Measurements from ENCODE around the gene PRR16.

Gene PRR16

DNA sequence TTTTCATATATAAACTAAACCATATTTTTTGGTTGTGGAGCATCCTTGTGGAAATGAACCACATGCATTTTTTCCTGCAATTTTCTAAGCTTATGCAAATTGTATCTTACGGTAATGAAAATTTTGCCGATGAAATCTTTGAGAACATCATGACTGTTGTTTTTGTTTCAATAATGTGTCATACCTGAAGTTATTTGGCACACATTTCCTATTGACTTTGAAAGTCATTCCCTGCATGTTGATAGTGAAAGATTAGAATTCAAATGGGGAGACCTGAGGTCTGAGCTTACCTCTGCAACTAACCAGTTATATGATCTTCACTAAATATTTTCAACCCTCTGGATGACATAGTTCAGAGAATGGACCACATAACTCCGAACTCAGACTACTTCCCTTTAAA, 88.5 kb downstream of the PRR16 start:
- Histone ChIP-seq H3K9me3 (ENCODE audit: insufficient read depth, low read length) (no peaks in the 10 kb centered on the region), H3K27me3 (ENCODE audit: low read length) (no peaks in the 10 kb centered on the region), H3K9ac (ENCODE audit: low read length) (no peak overlapping the region), H3K4me2 (ENCODE audit: low read depth, low read length, poor library complexity, severe bottlenecking) (no peak overlapping the region), H3K27ac (ENCODE audit: low read depth, low read length) (no peak overlapping the region), H3K4me3 (ENCODE audit: insufficient read depth, low read length, poor library complexity, severe bottlenecking) (no peak overlapping the region), H3K36me3 (ENCODE audit: low read length) (no peaks in the 10 kb centered on the region), H2AFZ (ENCODE audit: low read depth, low read length, severe bottlenecking) (no peak overlapping the region), H3F3A (ENCODE audit: insufficient read depth) (no peaks in the 10 kb centered on the region), H3K79me2 (ENCODE audit: insufficient read depth, low read length) (no peaks in the 10 kb centered on the region), H4K20me1 (ENCODE audit: low read depth, low read length) (no peaks in the 10 kb centered on the region), H3K9me2 (replicated peaks; ENCODE audit: insufficient read depth, low read length) (no peaks in the 10 kb centered on the region)
- TF ChIP-seq, protein P1, sequence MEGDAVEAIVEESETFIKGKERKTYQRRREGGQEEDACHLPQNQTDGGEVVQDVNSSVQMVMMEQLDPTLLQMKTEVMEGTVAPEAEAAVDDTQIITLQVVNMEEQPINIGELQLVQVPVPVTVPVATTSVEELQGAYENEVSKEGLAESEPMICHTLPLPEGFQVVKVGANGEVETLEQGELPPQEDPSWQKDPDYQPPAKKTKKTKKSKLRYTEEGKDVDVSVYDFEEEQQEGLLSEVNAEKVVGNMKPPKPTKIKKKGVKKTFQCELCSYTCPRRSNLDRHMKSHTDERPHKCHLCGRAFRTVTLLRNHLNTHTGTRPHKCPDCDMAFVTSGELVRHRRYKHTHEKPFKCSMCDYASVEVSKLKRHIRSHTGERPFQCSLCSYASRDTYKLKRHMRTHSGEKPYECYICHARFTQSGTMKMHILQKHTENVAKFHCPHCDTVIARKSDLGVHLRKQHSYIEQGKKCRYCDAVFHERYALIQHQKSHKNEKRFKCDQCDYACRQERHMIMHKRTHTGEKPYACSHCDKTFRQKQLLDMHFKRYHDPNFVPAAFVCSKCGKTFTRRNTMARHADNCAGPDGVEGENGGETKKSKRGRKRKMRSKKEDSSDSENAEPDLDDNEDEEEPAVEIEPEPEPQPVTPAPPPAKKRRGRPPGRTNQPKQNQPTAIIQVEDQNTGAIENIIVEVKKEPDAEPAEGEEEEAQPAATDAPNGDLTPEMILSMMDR (IDR thresholded peaks at IDR 0.05; ENCODE audit: insufficient read depth, low read length, poor library complexity, severe bottlenecking), result no peak
- no peak for TF ChIP-seq EZH2phosphoT487 (conservative IDR thresholded peaks at IDR 0.05; ENCODE audit: low read length)

GRCh38 chr5:120555345-120555744, 91.2 kb downstream of the PRR16 start:
- no peaks in the 10 kb centered on the region for H3K36me3 ChIP-seq (ENCODE audit: low read length)
- no peak overlapping the region for H3K9ac ChIP-seq (ENCODE audit: low read length)
- H4K20me1 ChIP-seq (ENCODE audit: low read depth, low read length), result no peaks in the 10 kb centered on the region
- no peaks in the 10 kb centered on the region for H3K27me3 ChIP-seq (ENCODE audit: low read length)
- no peak overlapping the region for H3K27ac ChIP-seq (ENCODE audit: low read depth, low read length)
- H3K4me2 ChIP-seq (ENCODE audit: low read depth, low read length, poor library complexity, severe bottlenecking), result no peak overlapping the region
- H3K79me2 ChIP-seq (ENCODE audit: insufficient read depth, low read length), result no peaks in the 10 kb centered on the region
- no peaks in the 10 kb centered on the region for H3K9me3 ChIP-seq (ENCODE audit: insufficient read depth, low read length)
- no peak overlapping the region for H3K4me3 ChIP-seq (ENCODE audit: insufficient read depth, low read length, poor library complexity, severe bottlenecking)
- H3F3A ChIP-seq (ENCODE audit: insufficient read depth), result no peaks in the 10 kb centered on the region
- TF ChIP-seq, protein P1 (IDR thresholded peaks at IDR 0.05; ENCODE audit: insufficient read depth, low read length, poor library complexity, severe bottlenecking), result no peak
- no peak for TF ChIP-seq EZH2phosphoT487 (conservative IDR thresholded peaks at IDR 0.05; ENCODE audit: low read length)
- no peaks in the 10 kb centered on the region for H3K9me2 ChIP-seq (replicated peaks; ENCODE audit: insufficient read depth, low read length)
- no peak overlapping the region for H2AFZ ChIP-seq (ENCODE audit: low read depth, low read length, severe bottlenecking)

DNA sequence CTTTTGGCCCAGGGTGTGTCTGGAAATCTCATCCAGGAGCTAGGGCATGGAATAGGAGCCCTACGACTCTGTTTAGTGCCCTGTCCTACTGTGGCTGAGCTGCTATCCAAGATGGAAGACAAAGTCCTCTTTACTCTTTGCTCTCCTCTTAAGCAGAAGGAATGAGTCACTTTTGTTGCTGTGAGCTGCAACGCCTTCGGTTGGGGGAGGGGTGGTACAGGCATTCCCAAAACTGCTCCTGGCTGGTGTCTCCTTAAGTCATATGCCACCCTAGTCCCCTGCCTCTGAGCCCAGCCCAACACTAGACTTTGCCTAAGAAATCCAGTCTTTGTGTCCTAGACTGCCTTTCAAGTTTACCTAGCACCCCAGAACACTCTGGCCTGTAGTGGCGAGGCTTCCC, 99.9 kb downstream of the PRR16 start:
- Histone ChIP-seq H3K9me2 (replicated peaks; ENCODE audit: insufficient read depth, low read length) (no peaks in the 10 kb centered on the region), H3K9me3 (ENCODE audit: insufficient read depth, low read length) (no peaks in the 10 kb centered on the region), H3K27ac (ENCODE audit: low read depth, low read length) (no peak overlapping the region), H3K4me2 (ENCODE audit: low read depth, low read length, poor library complexity, severe bottlenecking) (no peak overlapping the region), H4K20me1 (ENCODE audit: low read depth, low read length) (no peaks in the 10 kb centered on the region), H3F3A (ENCODE audit: insufficient read depth) (no peaks in the 10 kb centered on the region), H3K4me3 (ENCODE audit: insufficient read depth, low read length, poor library complexity, severe bottlenecking) (no peak overlapping the region), H3K9ac (ENCODE audit: low read length) (no peak overlapping the region), H3K36me3 (ENCODE audit: low read length) (no peaks in the 10 kb centered on the region), H2AFZ (ENCODE audit: low read depth, low read length, severe bottlenecking) (no peak overlapping the region), H3K79me2 (ENCODE audit: insufficient read depth, low read length) (no peaks in the 10 kb centered on the region), H3K27me3 (ENCODE audit: low read length) (no peaks in the 10 kb centered on the region)
- TF ChIP-seq, protein P1 (IDR thresholded peaks at IDR 0.05; ENCODE audit: insufficient read depth, low read length, poor library complexity, severe bottlenecking), result no peak

DNA sequence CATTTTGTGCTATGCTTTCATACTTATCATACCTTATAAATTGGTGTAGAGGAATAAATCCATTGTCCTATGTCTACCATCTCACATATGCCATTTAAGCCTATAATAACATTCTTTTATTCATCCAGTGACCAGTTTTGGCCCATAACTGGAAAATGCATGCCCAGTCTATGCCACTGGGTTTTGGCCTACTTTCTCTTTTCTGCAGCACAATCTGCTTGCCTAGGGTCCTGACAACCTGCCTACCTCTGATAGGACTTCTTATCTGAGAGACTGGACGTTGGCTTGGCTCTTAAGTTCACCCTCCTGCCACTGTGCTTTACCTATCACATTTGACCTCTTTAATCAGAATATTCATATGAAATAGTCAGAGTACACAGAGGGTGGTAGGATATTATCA, 103.0 kb downstream of the PRR16 start:
- no peaks in the 10 kb centered on the region for H3K79me2 ChIP-seq (ENCODE audit: insufficient read depth, low read length)
- H3K27ac ChIP-seq (ENCODE audit: low read depth, low read length), result no peak overlapping the region

More for the DNA sequence above, 103.0 kb downstream of the PRR16 start:
- no peak overlapping the region for H2AFZ ChIP-seq (ENCODE audit: low read depth, low read length, severe bottlenecking)
- TF ChIP-seq, protein P1 (IDR thresholded peaks at IDR 0.05; ENCODE audit: insufficient read depth, low read length, poor library complexity, severe bottlenecking), result no peak
- TF ChIP-seq EZH2phosphoT487 (conservative IDR thresholded peaks at IDR 0.05; ENCODE audit: low read length), result no peak
- no peak overlapping the region for H3K4me2 ChIP-seq (ENCODE audit: low read depth, low read length, poor library complexity, severe bottlenecking)
- no peaks in the 10 kb centered on the region for H3K27me3 ChIP-seq (ENCODE audit: low read length)
- no peaks in the 10 kb centered on the region for H3F3A ChIP-seq (ENCODE audit: insufficient read depth)
- no peak overlapping the region for H3K9ac ChIP-seq (ENCODE audit: low read length)
- H3K36me3 ChIP-seq (ENCODE audit: low read length), result no peaks in the 10 kb centered on the region
- no peaks in the 10 kb centered on the region for H3K9me2 ChIP-seq (replicated peaks; ENCODE audit: insufficient read depth, low read length)
- H4K20me1 ChIP-seq (ENCODE audit: low read depth, low read length), result no peaks in the 10 kb centered on the region
- no peak overlapping the region for H3K4me3 ChIP-seq (ENCODE audit: insufficient read depth, low read length, poor library complexity, severe bottlenecking)
- H3K9me3 ChIP-seq (ENCODE audit: insufficient read depth, low read length), result no peaks in the 10 kb centered on the region
